22Rv1 (cell line): ENCODE measurements around the gene C16orf78.
"Not testable (repeated sequence)": the region's sequence is repeated elsewhere in the genome, so short reads cannot be mapped to it uniquely, and the experiment has no call there.

Source experiments
- H3K27ac ChIP-seq: fragments of 450-650 bp; 2 replicates; pipeline ENCODE4 v1.5.1; 2017
- CTCF ChIP-seq: fragments of 450-650 bp; IDR thresholded peaks from 2 replicates; pipeline ENCODE4 v1.5.1; 2017; ENCODE audit warnings: mild to moderate bottlenecking
- ZFX ChIP-seq: fragments of 450-650 bp; IDR thresholded peaks from 2 replicates; pipeline ENCODE4 v1.6.1; 2017; ENCODE audit warnings: antibody characterized with exemption, borderline replicate concordance

C16orf78 gene

GRCh38 chr16:49354101-49354500, 19.5 kb upstream of the C16orf78 start:
- TF ChIP-seq CTCF (no peak), ZFX (no peak)

GRCh38 chr16:49354991-49355390, 18.6 kb upstream of the C16orf78 start:
- no peak overlapping the region for H3K27ac ChIP-seq
- TF ChIP-seq CTCF, result no peak
- TF ChIP-seq ZFX, result no peak

More at GRCh38 chr16:49354101-49354500, 19.5 kb upstream of the C16orf78 start:
- no peak overlapping the region for H3K27ac ChIP-seq

- no peak for TF ChIP-seq CTCF
- no peak overlapping the region for H3K27ac ChIP-seq
Measured at GRCh38 chr16:49355933-49356665, 17.5 kb upstream of the C16orf78 start.

GRCh38 chr16:49356728-49357488, 16.7 kb upstream of the C16orf78 start:
- TF ChIP-seq CTCF, result no peak
- TF ChIP-seq ZFX, result no peak
- no peak overlapping the region for H3K27ac ChIP-seq

- TF ChIP-seq ZFX (no peak), CTCF (no peak)
- H3K27ac ChIP-seq, result no peak overlapping the region
Measured at GRCh38 chr16:49359591-49359990, 14.0 kb upstream of the C16orf78 start.

- H3K27ac ChIP-seq, result not testable (repeated sequence)
Measured at GRCh38 chr16:49361731-49362130, 11.9 kb upstream of the C16orf78 start.

GRCh38 chr16:49362230-49362629, 11.4 kb upstream of the C16orf78 start:
- no peak overlapping the region for H3K27ac ChIP-seq
- no peak for TF ChIP-seq ZFX
- TF ChIP-seq CTCF, result no peak
